AG10803 (cell line): ENCODE results near the gene TSFM.

Experiments
- DNase-seq: peaks from one replicate; pipeline ENCODE4 v3.0.0; 2010; ENCODE audit warnings: low read depth
- H3K4me3 ChIP-seq: 2 replicates; pipeline ENCODE4 v1.5.1; 2011; ENCODE audit warnings: mild to moderate bottlenecking, low read length, control low read depth
- TF ChIP-seq, protein P1 (sequence below): conservative IDR thresholded peaks from 2 replicates; pipeline ENCODE4 v1.5.1; 2011; ENCODE audit warnings: mild to moderate bottlenecking, low read length, control low read depth, inconsistent platforms

TSFM gene

DNA sequence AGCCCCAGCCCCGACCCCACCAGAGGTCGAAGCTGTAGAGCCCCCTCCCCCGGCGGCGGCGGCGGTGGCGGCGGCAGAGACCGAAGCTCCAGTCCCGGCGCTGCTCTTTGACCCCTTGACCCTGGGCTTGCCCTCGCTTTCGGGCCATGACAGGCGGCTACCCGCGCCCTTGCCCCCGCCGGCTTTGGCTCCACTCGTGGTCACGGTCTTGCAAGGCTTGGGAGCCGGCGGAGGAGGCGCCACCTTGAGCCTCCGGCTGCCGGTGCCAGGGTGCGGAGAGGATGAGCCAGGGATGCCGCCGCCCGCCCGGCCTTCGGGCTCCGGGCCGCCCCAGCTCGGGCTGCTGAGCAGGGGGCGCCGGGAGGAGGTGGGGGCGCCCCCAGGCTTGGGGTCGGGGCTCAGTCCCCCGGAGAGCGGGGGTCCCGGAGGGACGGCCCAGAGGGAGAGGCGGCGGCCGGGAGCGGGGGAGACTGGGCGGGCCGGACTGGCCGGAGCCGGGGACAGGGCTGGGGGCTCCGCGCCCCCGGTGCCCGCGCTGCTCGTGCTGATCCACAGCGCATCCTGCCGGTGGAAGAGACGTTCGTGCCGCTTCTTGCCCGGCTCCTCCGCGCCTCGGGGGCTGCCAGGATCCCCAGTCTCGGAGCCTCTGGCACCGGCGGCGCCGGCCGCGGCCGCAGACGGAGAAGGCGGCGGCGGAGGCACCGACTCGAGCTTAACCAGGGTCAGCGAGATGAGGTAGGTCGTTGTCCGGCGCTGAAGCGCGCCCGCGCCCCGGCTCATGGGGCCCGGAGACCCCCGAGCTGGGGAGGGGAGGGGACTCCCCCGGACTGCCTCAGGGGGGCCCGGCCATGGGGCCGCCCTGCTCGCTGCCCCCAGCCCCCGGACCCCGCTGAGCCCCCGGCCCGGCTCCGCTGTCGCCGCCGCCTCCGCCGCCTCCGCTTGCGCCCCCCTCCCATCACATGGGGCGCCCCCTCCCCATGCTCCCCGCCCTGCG lies 44.8 kb upstream of the TSFM start:
- peak overlapping the region; percentile 15 for H3K4me3 ChIP-seq

DNA sequence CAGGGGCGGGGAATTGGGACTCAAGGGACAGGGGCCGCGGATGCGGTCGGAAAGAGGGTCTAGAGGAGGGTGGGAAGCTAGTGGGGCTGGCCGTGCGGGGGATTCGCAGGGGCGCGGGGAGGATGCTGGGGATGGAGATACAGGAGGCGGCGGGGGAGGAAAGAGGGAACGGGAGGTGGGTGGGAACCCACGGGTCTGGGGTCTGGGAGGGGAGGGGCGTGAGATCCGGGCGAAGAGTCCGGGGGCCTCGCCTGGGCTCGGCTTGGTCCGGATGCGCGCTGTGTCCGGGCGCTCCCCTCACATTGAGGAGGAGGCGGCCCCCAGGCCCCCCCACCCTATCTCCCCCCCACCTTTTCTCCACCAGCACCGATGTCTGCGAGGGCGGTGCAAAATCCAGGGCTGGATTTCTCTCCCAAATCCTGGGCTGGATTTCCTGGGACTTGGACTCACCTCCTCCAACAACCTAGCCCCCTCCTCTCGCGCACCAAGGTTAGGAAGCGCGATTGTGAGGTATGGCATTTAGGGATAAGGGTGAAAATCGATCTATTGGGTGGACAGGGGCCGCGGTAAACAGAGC lies 43.8 kb upstream of the TSFM start, which contains the start of gene AGAP2:
AGAP2 (minus strand) TSS at position 82 of the 577 bp plus-strand sequence. CDS start 496 bp downstream, outside the sequence.
- no peak for DNase-seq
- H3K4me3 ChIP-seq = peak within 1 kb of the TSS; percentile 15

More for the DNA sequence above, 44.8 kb upstream of the TSFM start:
- DNase-seq = no peak
- TF ChIP-seq, protein P1, sequence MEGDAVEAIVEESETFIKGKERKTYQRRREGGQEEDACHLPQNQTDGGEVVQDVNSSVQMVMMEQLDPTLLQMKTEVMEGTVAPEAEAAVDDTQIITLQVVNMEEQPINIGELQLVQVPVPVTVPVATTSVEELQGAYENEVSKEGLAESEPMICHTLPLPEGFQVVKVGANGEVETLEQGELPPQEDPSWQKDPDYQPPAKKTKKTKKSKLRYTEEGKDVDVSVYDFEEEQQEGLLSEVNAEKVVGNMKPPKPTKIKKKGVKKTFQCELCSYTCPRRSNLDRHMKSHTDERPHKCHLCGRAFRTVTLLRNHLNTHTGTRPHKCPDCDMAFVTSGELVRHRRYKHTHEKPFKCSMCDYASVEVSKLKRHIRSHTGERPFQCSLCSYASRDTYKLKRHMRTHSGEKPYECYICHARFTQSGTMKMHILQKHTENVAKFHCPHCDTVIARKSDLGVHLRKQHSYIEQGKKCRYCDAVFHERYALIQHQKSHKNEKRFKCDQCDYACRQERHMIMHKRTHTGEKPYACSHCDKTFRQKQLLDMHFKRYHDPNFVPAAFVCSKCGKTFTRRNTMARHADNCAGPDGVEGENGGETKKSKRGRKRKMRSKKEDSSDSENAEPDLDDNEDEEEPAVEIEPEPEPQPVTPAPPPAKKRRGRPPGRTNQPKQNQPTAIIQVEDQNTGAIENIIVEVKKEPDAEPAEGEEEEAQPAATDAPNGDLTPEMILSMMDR = peak; percentile 34

DNA sequence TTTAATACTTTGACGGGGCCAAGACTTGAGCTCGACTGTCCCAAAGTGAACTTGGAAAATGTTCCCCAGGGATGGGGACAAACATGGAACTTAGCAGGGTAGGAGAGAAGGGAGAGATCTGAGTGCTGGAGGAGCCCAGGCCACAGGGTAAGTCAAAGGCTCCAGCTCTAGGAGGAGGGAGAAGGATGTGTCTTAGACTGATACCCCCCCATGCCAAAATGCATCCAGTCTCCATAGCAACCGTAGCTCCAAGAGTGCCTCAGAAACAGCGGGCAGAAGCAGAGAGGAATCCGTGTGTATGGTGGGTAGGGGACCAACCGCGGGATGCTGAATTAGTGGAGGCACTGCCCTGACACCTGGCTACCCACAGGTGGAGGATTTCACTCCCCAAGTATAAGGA lies 43.2 kb upstream of the TSFM start:
- TF ChIP-seq, protein P1 = no peak
- no peak for DNase-seq
- H3K4me3 ChIP-seq = no peak overlapping the region

More for the DNA sequence above, 43.8 kb upstream of the TSFM start, which contains the start of gene AGAP2:
- TF ChIP-seq, protein P1 = no peak

DNA sequence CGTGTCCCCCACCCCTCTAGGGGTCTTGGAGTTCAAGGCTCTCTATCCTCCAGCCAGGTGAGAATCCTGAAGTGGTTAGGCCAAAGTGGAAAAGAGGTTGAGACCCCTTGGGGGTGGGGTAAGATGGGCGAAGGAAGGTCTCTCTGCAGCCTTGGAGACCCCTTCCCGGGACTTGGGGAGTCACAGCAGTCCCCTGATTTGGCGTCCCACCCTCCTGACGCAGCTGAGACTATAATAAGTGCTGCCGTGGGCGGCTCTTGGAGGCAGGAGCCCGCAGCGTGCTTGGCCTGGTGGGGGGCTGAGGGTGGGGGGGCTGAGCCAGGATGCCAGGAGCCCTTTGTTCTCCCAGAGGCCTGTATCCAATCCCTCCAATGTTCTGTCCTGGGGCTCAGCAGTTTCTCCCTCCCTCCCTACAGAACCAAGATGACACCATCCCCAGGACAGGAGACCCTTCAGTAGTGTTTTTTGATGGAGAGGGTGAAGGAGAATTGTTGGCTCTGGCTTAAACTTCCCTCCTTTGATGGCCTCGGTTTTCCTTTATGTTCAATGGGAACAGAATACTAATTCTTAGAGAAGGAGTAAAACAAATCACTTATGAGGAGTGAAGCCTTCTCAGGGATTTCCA lies 42.6 kb upstream of the TSFM start:
- DNase-seq = no peak
- TF ChIP-seq, protein P1 = no peak
- no peak overlapping the region for H3K4me3 ChIP-seq

DNA sequence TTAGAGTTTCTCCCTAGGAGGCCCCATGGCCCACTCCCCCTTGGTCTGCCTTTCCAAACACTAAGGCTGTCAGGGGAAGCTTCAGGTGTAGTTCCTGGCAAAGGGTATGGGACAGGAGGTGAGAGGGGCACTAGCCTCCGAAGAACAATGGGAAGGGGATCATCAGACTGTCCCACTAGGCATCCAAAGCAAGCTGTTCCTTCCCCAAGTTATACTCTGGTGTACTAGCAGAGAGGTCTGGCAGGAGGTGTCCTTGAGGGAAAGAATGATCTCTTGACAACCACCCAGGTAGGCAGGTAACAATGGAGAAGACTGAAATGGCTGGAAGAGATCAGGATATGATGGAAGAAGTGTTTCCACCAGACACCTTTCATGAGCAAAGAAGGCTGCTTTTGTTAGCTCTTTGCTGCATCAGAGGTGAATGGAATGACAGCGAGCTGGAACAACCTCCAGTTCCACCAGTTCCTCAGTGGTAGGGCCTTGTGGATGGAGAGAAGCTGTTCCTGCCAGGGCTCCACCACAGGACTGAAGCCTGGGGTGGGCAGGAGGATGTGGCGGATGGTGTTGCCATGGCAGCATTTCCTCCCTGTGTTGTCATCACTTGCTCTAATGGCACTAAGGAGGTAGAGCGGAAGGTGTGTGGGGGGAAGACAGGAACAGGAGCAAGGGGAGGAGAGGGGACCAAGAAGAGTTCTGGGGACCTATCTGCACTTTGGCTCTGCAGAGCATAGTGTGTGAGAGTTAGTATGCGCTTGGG lies 41.8 kb upstream of the TSFM start:
- TF ChIP-seq, protein P1 = no peak
- no peak overlapping the region for H3K4me3 ChIP-seq
- DNase-seq = no peak

DNA sequence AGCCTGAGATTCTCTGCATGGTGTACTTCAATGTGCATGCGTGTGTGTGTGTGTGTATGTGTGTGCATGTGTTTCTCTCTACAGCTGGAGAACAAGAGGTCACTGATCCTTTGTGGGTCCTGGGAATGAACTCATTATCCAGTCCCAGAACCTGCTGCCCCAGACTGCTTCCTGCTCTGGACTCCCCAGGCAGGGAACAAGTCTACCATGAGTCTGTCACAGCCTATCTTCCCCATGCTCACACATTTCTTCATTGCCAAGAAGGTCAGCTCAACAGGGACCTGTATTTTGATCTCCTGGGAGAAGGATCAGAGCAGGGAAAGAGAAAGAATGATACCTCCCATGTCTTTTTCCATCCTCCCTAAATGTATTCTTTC lies 41.2 kb upstream of the TSFM start:
- TF ChIP-seq, protein P1 = no peak
- H3K4me3 ChIP-seq = no peak overlapping the region
- no peak for DNase-seq
